T-helper 1 cell treated with Interleukin-12 subunit alpha and Interleukin-12 subunit beta and Interleukin-4 antibody, amounts not matched to agents 30 μg/mL and 1 μg/mL, for 36 hours (primary cell): Measurements from ENCODE around the gene ST6GALNAC1.
A peak's percentile ranks its signal among the peaks of the same experiment; 100 is the strongest.

Source experiments
- H3K27ac Mint-ChIP-seq: one replicate; pipeline ENCODE4 v1.8.0; 2021; ENCODE audit warnings: mild to moderate bottlenecking, mixed read lengths
- H3K27me3 Mint-ChIP-seq: one replicate; pipeline ENCODE4 v1.8.0; 2021; ENCODE audit warnings: low read depth, mixed read lengths
- H3K36me3 Mint-ChIP-seq: one replicate; pipeline ENCODE4 v1.8.0; 2021; ENCODE audit warnings: low read depth, mixed read lengths
- H3K4me1 Mint-ChIP-seq: one replicate; pipeline ENCODE4 v1.8.0; 2021; ENCODE audit warnings: low read depth, mixed read lengths
- H3K4me3 Mint-ChIP-seq: one replicate; pipeline ENCODE4 v1.8.0; 2021; ENCODE audit warnings: mild to moderate bottlenecking, moderate library complexity, mixed read lengths
- H3K9me3 Mint-ChIP-seq: one replicate; pipeline ENCODE4 v1.8.0; 2021; ENCODE audit warnings: mixed read lengths

The ST6GALNAC1 gene

GRCh38 chr17:76597156-76598003 is 46.2 kb downstream of the ST6GALNAC1 start:
- H3K36me3 Mint-ChIP-seq: peaks cover 5% of the 10 kb centered on the region
- peaks cover 15% of the 10 kb centered on the region for H3K27me3 Mint-ChIP-seq
- H3K4me3 Mint-ChIP-seq: no peak overlapping the region
- H3K9me3 Mint-ChIP-seq: peaks cover 7% of the 10 kb centered on the region
- peaks cover 20% of the 10 kb centered on the region for H3K4me1 Mint-ChIP-seq
- H3K27ac Mint-ChIP-seq: no peak overlapping the region

GRCh38 chr17:76594690-76595089 is 48.9 kb downstream of the ST6GALNAC1 start:
- Mint-ChIP-seq H3K27ac (no peak overlapping the region), H3K36me3 (no peaks in the 10 kb centered on the region), H3K9me3 (no peaks in the 10 kb centered on the region), H3K27me3 (peaks cover 28% of the 10 kb centered on the region), H3K4me3 (no peak overlapping the region), H3K4me1 (peaks cover 5% of the 10 kb centered on the region)

GRCh38 chr17:76593959-76594358 is 49.6 kb downstream of the ST6GALNAC1 start:
- Mint-ChIP-seq H3K27ac (no peak overlapping the region), H3K27me3 (peaks cover 35% of the 10 kb centered on the region), H3K4me1 (peaks cover 5% of the 10 kb centered on the region), H3K9me3 (no peaks in the 10 kb centered on the region), H3K36me3 (no peaks in the 10 kb centered on the region), H3K4me3 (no peak overlapping the region)

- Mint-ChIP-seq H3K9me3 (no peaks in the 10 kb centered on the region), H3K4me1 (peaks cover 2% of the 10 kb centered on the region), H3K27me3 (peaks cover 35% of the 10 kb centered on the region), H3K4me3 (no peak overlapping the region), H3K36me3 (no peaks in the 10 kb centered on the region), H3K27ac (no peak overlapping the region)
Observed at GRCh38 chr17:76593384-76593826, 50.2 kb downstream of the ST6GALNAC1 start.

- Mint-ChIP-seq H3K9me3 (no peaks in the 10 kb centered on the region), H3K4me3 (no peak overlapping the region), H3K36me3 (no peaks in the 10 kb centered on the region), H3K4me1 (no peaks in the 10 kb centered on the region), H3K27me3 (peaks cover 71% of the 10 kb centered on the region), H3K27ac (no peak overlapping the region)
Observed at GRCh38 chr17:76588182-76588581, 55.4 kb downstream of the ST6GALNAC1 start.

- H3K27me3 Mint-ChIP-seq: peaks cover 77% of the 10 kb centered on the region
- H3K9me3 Mint-ChIP-seq: no peaks in the 10 kb centered on the region
- H3K27ac Mint-ChIP-seq: no peak overlapping the region
- no peak overlapping the region for H3K4me3 Mint-ChIP-seq
- no peaks in the 10 kb centered on the region for H3K4me1 Mint-ChIP-seq
- H3K36me3 Mint-ChIP-seq: no peaks in the 10 kb centered on the region
Observed at GRCh38 chr17:76586741-76587487, 56.6 kb downstream of the ST6GALNAC1 start.

- H3K27ac Mint-ChIP-seq: no peak within 1 kb of the TSS
- peak within 1 kb of the TSS; percentile 60 for H3K4me3 Mint-ChIP-seq
- H3K27me3 Mint-ChIP-seq: peaks cover 74% of the 10 kb centered on the region
- H3K9me3 Mint-ChIP-seq: no peaks in the 10 kb centered on the region
- no peaks in the 10 kb centered on the region for H3K36me3 Mint-ChIP-seq
- no peaks in the 10 kb centered on the region for H3K4me1 Mint-ChIP-seq
Observed at GRCh38 chr17:76585649-76586593, 57.6 kb downstream of the ST6GALNAC1 start, which contains the start of gene ST6GALNAC2. Gene ST6GALNAC2 (minus strand): TSS chr17:76585860. CDS start chr17:76585808, 52 bp downstream.

GRCh38 chr17:76585033-76585648 is 58.4 kb downstream of the ST6GALNAC1 start:
- Mint-ChIP-seq H3K9me3 (no peaks in the 10 kb centered on the region), H3K27ac (no peak overlapping the region), H3K4me3 (peak overlapping the region; percentile 60), H3K27me3 (peaks cover 73% of the 10 kb centered on the region), H3K36me3 (no peaks in the 10 kb centered on the region), H3K4me1 (no peaks in the 10 kb centered on the region)

GRCh38 chr17:76584427-76585032 is 59.0 kb downstream of the ST6GALNAC1 start:
- H3K27ac Mint-ChIP-seq: no peak overlapping the region
- H3K4me1 Mint-ChIP-seq: peaks cover 4% of the 10 kb centered on the region
- H3K27me3 Mint-ChIP-seq: peaks cover 67% of the 10 kb centered on the region

GRCh38 chr17:76582660-76583059 is 60.9 kb downstream of the ST6GALNAC1 start:
- Mint-ChIP-seq H3K4me1 (peaks cover 9% of the 10 kb centered on the region), H3K36me3 (no peaks in the 10 kb centered on the region), H3K27ac (peak overlapping the region; percentile 8), H3K27me3 (peaks cover 49% of the 10 kb centered on the region), H3K4me3 (no peak overlapping the region), H3K9me3 (no peaks in the 10 kb centered on the region)

More at GRCh38 chr17:76584427-76585032, 59.0 kb downstream of the ST6GALNAC1 start:
- H3K9me3 Mint-ChIP-seq: no peaks in the 10 kb centered on the region
- peak overlapping the region; percentile 60 for H3K4me3 Mint-ChIP-seq
- no peaks in the 10 kb centered on the region for H3K36me3 Mint-ChIP-seq

GRCh38 chr17:76581515-76581914 is 62.0 kb downstream of the ST6GALNAC1 start:
- H3K36me3 Mint-ChIP-seq: no peaks in the 10 kb centered on the region

GRCh38 chr17:76579281-76579680 is 64.3 kb downstream of the ST6GALNAC1 start:
- Mint-ChIP-seq H3K4me3 (no peak overlapping the region), H3K9me3 (no peaks in the 10 kb centered on the region), H3K36me3 (no peaks in the 10 kb centered on the region), H3K27ac (no peak overlapping the region), H3K27me3 (peaks cover 22% of the 10 kb centered on the region), H3K4me1 (peaks cover 9% of the 10 kb centered on the region)

More at GRCh38 chr17:76581515-76581914, 62.0 kb downstream of the ST6GALNAC1 start:
- Mint-ChIP-seq H3K4me1 (peaks cover 9% of the 10 kb centered on the region), H3K9me3 (no peaks in the 10 kb centered on the region), H3K27me3 (peaks cover 38% of the 10 kb centered on the region), H3K27ac (no peak overlapping the region), H3K4me3 (no peak overlapping the region)

- no peak overlapping the region for H3K27ac Mint-ChIP-seq
- H3K9me3 Mint-ChIP-seq: no peaks in the 10 kb centered on the region
- H3K4me3 Mint-ChIP-seq: no peak overlapping the region
- H3K4me1 Mint-ChIP-seq: peaks cover 9% of the 10 kb centered on the region
- H3K36me3 Mint-ChIP-seq: no peaks in the 10 kb centered on the region
- peaks cover 13% of the 10 kb centered on the region for H3K27me3 Mint-ChIP-seq
Observed at GRCh38 chr17:76578376-76578775, 65.2 kb downstream of the ST6GALNAC1 start.
